HG03460 (cell line): Measurements from ENCODE around the gene WDR18.
A peak's percentile ranks its signal among the peaks of the same experiment; 100 is the strongest.
"Not testable (repeated sequence)": the region's sequence is repeated elsewhere in the genome, so short reads cannot be mapped to it uniquely, and the experiment has no call there.

Experiments
- ATAC-seq: cut with Tn5 transposase; IDR thresholded peaks from one replicate; pipeline ENCODE4 v1.9.1; 2021; ENCODE audit not compliant: unreplicated experiment

WDR18 gene

DNA sequence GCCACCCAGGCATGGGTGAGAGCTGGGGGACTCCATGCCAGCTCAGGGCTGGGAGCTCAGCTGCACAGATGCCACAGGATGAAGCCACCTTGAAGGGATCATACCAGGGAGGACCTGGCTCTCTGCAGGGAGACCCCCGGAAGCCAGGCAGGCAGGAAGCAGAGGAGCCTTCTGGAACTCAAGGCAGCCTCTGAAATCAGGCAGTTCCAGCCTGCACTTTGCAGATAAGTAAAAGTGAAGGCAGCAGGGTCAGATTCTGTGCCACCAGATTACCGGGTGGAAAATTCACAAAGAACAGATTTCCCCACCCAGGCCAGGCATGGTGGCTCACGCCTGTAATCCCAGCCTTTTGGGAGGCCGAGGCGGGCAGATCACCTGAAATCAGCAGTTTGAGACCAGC, 34.2 kb downstream of the WDR18 start:
- ATAC-seq, result no peak

DNA sequence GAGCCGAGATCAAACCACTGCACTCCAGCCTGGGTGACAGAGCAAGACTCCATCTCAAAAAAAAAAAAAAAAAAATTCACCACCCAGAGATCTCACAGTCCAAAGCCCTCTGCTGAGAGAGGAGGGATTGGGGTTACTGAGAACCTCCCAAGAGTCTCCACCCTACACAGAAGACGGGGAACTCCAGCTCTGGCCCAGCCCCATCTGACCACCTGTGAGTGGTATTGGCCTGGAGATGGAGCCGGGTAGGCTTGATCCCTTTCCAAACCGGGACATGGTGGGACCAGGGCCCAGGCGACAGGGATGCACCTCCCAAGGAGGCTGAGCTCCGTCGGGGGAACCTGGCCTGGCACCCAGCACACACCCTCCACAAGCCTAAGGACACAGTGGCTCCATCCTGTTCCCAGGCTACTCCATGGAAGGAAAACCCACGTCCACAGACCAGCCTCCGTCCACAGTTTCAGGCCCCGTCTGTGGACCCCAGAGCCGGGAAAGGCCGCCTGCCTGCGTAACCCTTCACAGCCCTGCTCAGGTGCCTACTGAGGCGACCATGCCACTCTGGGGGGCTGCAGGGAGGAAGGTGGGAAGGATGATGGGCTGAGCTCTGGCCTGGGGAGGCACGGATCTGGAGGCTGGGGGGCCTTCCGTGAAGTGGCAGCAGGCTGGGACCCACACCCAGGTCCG, 34.9 kb downstream of the WDR18 start:
- ATAC-seq, result no peak

DNA sequence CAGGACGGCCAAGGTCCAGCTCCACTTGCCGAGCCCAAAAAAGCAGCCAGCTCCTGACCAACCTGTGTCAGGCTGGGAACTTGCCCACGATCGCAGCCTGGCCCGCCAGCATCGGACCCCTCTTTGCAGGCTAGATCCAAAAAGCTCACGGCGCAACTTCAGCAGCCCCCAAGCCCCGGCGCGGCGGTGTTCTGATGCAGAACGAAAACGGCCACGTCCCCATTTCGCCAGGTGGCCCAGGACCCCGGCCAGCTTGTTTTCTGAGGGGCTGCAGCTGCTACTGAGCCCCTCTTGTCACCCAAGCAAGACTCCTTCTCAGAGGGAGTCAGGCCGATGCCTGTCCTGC, 35.4 kb downstream of the WDR18 start:
- no peak for ATAC-seq

DNA sequence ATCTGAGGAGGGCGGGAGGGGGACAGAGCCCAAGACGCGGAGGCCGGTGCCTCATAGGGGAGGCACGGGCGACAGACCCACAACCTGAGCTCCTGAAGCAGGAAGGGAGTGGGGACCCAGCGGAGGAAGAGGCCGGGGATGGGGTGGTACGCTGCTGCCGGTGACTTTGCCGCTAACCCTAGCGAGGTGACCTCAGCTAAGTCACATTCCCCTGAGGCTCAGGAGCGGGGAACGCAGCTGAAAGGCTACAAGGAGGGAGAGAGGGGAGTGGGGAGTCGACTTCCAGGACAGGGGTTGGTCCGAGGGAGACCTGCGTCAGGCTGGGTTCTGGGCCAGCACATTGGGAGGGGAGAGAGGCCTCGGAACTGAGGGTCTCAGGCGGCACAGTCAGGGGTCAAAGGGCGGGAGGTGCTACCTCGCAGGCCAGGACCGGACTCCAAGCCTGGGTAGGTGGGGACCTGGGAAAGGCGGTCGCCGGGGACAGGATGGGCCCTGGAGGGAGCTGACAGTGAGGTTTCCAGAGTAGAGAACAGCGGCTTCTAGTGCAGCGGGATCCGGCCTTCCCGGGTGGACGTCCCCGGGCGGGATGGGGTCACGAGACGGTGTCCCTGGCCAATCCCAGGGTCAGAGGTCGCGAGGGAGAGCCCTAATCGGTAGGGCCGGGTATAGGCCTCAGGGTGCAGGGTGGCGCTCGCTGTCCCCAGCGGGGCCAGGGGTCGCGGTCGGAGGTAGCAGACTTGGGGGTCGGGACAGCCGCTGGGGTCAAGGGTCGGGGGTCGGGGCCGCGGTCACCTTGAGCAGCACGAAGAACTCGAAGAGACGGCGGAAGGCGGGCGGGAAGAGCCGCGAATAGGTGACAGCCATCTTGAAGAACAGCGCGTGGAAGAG, 36.1 kb downstream of the WDR18 start:
- ATAC-seq, result no peak

DNA sequence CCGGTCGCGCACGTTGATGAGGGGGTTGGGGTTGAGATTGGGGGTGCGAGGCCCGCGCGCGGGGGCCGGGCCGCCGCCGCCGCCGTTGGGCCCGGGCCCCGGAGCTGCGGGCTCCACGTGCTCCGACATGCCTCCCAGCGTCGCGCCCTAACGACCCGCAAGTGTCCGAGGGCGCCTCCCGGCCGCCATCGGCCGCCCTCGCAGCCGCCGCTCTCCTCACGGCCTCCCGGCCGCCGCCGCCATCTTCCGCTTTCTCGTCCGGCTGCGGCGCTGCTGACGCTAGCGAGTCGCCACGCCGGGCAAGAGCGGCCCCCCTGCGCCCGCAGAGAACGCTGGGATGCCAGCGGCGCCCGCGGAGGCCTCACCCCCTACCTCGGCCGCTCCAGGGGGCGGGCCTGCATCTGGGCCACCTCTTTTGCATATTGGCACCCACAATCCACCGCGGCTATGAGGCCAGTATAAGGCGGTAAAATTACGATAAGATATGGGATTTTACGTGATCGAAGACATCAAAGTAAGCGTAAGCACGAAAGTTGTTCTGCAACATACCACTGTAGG, 36.8 kb downstream of the WDR18 start, which contains the start of gene TMEM259:
TSS of gene TMEM259 (minus strand) at position 256 of the 558 bp plus-strand sequence. CDS start at position 129, 127 bp downstream.
- ATAC-seq, result peak; percentile 70

DNA sequence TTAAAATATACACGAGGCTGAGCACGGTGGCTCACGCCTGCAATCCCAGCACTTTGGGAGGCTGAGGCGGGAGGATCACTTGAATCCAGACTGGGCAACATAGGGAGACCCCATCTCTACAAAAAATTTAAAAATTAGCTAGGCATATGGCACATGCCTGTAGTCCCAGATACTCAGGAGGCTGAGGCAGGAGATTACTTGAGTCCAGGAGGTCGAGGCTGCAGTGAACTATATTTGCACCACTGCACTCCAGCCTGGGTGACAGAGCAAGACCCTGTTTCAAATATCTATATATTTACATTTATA, 39.7 kb downstream of the WDR18 start:
- ATAC-seq, result not testable (repeated sequence)

DNA sequence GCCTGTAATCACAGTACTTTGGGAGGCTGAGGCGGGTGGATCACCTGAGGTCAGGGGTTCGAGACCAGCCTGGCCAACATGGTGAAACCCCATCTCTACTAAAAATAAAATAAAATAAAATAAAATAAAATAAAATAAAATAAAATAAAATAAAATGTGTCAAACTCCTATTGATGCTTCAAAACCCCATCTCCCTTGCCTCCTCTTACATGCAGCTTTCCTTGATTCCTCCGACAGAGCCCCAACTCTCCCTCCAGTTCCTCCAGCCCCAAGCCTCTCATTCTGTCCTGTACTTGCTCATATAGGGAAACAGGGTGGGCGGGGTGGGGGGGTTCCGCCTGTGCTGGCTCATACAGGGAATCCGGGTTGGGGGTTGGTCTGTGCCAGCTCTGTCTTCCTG, 40.9 kb downstream of the WDR18 start:
- not testable (repeated sequence) for ATAC-seq

DNA sequence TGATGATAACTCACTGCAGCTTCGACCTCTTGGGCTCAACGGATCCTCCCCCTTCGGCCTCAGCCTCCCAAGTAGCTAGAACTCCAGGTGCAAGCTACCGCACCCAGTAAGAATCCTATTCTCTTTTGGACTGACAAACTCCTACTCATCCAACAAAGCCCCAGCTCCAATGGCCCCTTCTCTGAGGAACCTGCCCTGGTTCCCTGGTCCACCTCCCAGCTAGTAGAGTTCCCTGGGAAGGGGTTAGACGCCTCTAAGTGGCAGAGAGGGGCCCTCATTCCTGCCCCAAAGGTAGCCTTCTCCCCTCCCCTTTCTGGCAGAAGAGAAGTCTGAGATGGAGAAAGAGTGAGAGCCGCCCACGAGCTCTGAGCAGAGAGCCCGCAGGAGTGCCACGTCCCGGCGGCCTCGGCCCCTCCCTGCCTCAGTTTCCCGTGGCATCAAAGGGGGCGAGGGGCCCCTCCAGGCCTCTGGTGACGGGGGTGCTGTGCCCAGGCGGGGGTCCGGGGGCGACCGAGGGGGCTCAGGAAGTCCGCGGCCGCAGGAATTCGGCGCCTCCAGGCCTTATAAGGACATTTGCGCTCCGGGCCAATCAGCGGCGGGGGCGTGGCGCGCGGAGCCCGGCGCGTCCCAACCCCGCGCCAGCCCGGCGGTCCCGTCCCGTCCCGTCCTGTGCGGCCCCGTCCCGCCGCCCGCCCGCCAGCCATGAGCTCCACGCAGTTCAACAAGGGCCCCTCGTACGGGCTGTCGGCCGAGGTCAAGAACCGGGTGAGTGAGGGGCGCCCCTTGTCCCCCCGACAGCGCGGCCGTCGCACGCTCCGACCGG, 42.0 kb downstream of the WDR18 start, which contains the start of gene CNN2:
TSS of gene CNN2 (plus strand) at position 649 of the 823 bp plus-strand sequence. CDS start at position 703, 54 bp downstream.
- ATAC-seq, result no peak

DNA sequence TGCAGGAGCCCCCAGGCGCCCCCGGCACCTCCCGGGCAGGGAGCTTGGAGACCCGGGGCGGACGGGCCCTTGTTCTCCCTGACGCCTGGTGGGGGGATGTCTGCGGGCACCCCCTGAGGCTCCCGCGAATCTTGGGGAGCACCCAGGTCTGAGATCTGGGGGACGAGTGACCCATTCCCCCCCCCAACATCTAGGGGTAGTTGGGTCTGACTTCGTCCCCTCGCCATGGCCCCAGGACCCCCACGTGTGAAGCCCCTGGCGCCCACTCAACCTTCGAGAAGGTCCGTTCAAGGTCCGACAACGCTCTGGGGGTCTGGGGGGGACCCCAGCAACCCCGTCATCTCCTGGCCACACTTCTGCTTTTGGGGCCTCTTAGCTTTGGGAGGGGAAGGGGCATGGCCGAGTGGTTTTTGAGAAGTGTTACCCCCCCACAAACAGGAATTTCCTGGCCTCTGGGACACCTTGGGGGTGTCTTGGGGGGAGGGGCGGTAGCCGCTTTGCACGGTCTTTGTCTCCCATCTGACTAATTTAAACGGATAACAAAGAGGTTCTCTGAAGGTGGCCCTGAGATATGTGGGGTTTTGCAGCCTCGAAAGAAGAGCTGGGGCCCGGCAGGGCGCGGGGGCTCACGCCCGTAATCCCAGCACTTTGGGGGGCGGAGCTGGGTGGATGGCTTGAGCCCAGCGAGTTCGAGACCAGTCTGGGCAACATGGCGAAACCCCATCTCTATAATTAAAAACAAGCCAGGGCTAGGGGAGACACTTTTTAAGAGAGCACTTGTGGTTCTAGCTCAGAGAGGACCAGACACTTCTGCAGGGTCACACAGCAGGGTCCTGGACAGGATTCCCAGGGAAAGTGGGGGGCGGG, 42.9 kb downstream of the WDR18 start:
- ATAC-seq, result no peak

DNA sequence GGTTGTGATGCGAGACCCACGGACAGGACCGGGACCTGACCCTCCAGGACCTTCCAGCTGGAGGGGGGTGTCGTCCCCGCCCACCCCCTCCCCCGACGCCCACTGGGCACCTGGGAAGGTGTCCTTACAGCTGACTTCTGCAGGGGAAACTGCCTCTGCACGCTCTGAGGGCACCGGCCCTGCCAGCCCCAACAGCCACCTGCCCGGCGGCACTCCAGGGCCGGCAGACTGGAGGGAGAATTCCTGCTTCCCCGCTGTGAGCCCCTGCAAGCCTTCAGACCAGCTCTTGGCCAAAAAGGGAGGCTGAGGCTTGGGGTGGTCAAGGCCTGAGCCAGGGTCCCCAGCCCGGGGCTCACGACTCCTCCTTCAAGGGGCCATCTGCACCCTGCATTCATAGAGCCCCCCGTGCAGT, 43.5 kb downstream of the WDR18 start:
- ATAC-seq, result no peak

DNA sequence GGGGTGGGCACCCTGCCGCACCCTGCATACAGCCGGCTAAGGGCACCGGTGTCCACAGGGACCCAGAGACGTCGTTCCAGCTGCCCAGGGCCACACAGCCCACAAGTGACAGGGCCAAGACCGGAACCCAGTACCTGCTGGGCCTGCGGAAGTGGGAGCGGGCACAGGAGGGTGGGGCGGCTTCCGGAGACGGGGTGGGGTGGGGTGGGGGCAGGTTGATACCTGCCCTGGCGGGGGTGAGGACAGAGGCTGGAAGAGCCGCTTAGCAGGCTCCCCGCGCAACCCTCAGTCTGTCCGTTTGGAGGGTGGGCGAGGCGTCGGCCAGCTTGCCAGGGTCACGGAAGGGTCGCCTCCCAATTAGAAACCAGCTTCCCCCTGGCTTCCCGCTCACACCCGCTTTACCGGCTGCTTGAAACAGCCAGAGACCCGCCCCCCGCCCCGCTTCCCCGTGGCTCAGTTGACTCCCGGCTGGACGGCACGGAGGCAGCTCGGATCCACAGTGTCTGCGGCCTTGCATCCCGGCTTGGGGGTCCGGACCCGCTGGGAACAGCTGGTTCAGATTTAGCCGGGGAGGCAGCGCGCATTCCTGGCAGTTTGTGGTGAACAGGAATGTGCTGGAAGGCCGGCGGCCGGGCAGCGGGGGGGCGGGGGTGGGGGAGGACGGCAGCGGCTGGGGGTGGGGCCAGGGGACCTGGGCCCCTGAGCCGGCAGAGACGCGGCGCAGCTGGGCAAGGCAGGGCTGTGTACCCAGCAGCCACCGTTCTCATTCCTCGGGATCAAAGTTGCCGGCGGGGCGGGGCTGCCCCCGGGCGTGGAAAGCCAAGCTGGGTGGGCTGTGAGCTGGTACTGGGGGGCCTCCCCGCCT, 44.1 kb downstream of the WDR18 start:
- ATAC-seq, result no peak

DNA sequence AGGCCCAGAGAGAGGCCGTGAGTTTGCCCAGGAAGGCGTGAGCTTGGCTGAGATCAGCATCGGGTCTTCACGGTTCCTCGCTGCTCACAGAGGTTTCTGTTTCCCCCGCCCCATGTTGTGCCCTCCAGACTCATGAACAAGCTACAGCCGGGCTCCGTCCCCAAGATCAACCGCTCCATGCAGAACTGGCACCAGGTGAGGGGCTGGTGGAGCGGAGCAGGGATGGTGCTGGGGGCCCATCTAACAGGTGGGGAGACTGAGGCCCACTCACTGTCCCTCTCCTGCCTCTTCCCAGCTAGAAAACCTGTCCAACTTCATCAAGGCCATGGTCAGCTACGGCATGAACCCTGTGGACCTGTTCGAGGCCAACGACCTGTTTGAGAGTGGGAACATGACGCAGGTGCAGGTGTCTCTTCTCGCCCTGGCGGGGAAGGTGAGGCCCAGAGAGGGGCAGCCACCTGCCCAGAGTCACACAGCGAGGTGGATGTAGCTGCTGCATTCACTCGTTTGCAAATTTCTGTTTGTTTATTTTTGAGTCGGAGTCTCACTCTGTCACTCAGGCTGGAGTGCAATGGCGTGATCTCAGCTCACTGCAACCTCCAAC, 48.2 kb downstream of the WDR18 start:
- no peak for ATAC-seq

DNA sequence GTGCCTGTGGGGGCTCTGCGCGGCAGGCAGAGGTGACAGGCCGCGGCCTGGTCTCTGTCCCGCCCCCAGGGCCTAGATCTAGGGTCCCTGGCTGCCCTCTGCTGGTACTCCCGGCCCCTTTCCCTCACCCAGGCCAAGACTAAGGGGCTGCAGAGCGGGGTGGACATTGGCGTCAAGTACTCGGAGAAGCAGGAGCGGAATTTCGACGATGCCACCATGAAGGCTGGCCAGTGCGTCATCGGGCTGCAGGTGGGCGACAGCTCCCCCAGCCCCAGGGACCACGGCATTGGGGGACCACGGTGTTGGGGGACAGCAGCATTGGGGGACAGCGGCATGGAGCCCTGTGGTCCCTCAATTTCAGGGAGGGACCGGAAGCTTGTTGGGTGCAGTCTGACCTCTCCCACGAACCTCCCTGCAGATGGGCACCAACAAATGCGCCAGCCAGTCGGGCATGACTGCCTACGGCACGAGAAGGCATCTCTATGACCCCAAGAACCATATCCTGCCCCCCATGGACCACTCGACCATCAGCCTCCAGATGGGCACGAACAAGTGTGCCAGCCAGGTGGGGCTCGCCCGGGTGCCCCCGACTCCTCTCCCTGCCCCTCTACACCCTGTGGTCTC, 52.0 kb downstream of the WDR18 start:
- ATAC-seq, result no peak

DNA sequence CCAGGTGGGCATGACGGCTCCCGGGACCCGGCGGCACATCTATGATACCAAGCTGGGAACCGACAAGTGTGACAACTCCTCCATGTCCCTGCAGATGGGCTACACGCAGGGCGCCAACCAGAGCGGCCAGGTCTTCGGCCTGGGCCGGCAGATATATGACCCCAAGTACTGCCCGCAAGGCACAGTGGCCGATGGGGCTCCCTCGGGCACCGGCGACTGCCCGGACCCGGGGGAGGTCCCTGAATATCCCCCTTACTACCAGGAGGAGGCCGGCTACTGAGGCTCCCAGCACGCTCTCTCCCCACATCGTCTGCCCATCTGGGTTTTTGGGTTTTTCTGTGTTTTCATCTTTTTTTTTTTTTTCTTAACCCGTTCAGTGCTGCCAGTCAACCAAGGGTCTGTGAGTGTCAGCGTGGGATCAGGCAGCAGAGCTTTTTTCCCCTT, 53.5 kb downstream of the WDR18 start:
- no peak for ATAC-seq

DNA sequence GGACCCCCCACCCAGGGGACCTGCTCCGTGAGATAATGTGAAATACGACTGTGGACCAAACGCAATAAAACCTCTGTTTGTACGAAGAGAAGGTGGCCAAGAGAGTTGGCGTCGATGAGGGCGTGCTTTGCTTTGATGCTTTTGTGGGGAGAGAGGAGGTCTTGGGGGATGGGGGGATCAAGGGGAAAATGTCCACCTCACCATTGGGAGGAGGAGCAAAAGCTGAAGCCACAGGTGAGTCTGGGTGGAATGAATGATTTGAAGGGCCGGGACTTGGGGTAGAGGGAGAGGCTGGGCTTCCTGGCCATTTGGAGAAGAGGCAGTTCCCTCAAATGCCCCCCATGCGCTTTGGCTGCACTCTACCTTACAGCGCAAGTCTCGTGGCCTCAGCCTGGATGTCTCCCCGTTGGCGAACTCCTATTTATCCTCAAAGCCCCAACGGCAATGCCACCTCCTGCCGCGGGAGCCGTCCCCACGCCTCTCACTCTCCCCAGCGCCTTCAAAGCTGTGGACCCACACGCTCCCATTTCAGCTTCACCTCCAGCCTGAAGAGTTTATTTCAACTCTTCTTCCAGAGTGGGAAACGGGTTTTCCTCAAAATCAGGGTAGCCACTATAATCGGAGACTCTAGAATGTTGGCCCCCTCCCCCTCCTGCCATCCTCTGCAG, 55.0 kb downstream of the WDR18 start:
- ATAC-seq, result no peak

DNA sequence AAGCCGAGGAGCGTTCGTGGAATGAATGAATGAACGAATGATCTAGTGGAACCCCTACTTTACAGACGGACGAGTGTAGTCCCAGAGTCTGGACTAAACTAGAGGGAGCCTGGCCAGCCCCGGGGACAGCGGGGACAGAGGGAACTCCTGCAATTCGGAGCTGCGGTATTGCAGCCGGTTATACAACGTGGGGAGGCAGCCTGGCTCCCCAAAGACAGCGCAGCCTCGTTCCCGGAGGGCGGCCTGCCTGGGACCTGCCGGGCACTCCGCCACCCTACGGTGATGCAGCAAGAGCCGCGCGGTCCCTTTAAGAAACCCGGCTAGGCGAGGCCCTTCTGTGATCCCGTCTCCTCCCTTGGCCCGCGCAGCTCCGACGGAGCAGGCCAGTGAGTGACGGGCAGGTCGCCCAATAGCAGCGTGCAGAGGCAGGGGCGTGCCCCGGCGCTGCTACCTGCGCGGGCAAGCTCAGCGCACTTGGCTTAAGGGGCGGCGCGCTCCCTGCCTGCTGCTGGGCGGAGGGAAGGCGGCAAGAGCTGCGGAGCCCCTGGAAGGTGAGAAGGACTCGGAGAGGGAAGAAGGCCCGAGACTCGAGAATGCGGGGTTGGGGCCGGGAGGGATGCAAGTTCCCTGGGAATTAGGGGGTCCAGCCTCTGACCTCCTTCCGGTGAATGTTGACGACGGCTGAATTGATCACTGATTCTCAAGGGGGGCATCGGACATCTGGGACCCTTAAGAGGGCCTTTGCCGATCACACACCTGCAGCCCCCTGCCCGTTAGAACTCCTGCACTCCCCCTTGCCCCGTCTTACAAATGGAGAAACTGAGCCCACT, 55.7 kb downstream of the WDR18 start, which contains the start of gene ABCA7:
TSS of gene ABCA7 (plus strand) at position 462 of the 830 bp plus-strand sequence. CDS start 1,255 bp downstream, outside the sequence.
- peak; percentile 65 for ATAC-seq
